Activated CD4-positive, alpha-beta T cell treated with anti-CD3 and anti-CD28 coated beads, Interleukin-2, Interleukin-4, amounts not matched to agents 100 ng/mL and 50 ng/mL, durations not matched to agents 16 hours and 8 hours (primary cell): ENCODE results near the gene DDX27.
"Not testable (repeated sequence)": the region's sequence is repeated elsewhere in the genome, so short reads cannot be mapped to it uniquely, and the experiment has no call there.

Source experiments
- DNase-seq: peaks from one replicate; pipeline ENCODE4 v3.0.0-alpha.2; 2020; ENCODE audit warnings: low spot score

DDX27 gene

GRCh38 chr20:49219091-49219923 is at the start of gene DDX27:
DDX27 (plus strand) TSS chr20:49219416; CDS start chr20:49219449, 33 bp downstream.
- DNase-seq: peak; percentile 98

- no peak for DNase-seq
Measured at GRCh38 chr20:49169547-49169946, 49.7 kb upstream of the DDX27 start.

- DNase-seq: no peak
Measured at GRCh38 chr20:49170714-49171113, 48.5 kb upstream of the DDX27 start.

GRCh38 chr20:49171909-49172308 is 47.3 kb upstream of the DDX27 start:
- no peak for DNase-seq

GRCh38 chr20:49172413-49172812 is 46.8 kb upstream of the DDX27 start:
- DNase-seq: no peak

GRCh38 chr20:49174183-49174582 is 45.0 kb upstream of the DDX27 start:
- no peak for DNase-seq

- no peak for DNase-seq
Measured at GRCh38 chr20:49179368-49180277, 39.6 kb upstream of the DDX27 start.

GRCh38 chr20:49181265-49181877 is 37.8 kb upstream of the DDX27 start:
- no peak for DNase-seq

- no peak for DNase-seq
Measured at GRCh38 chr20:49183444-49183843, 35.8 kb upstream of the DDX27 start.

GRCh38 chr20:49184084-49184501 is 35.1 kb upstream of the DDX27 start:
- not testable (repeated sequence) for DNase-seq

GRCh38 chr20:49184691-49185070 is 34.5 kb upstream of the DDX27 start:
- DNase-seq: no peak

GRCh38 chr20:49185071-49185761 is 34.0 kb upstream of the DDX27 start:
- no peak for DNase-seq

GRCh38 chr20:49186535-49187329 is 32.5 kb upstream of the DDX27 start:
- peak; percentile 64 for DNase-seq

- DNase-seq: no peak
Measured at GRCh38 chr20:49187330-49187850, 31.8 kb upstream of the DDX27 start.

- DNase-seq: peak; percentile 95
Measured at GRCh38 chr20:49187851-49188641, 31.2 kb upstream of the DDX27 start, which contains the start of gene STAU1. STAU1 (minus strand) TSS chr20:49188334; CDS start chr20:49166201, 22,133 bp downstream.

- not testable (repeated sequence) for DNase-seq
Measured at GRCh38 chr20:49192944-49193518, 26.2 kb upstream of the DDX27 start.

- DNase-seq: no peak
Measured at GRCh38 chr20:49199729-49200293, 19.4 kb upstream of the DDX27 start.

GRCh38 chr20:49203011-49203410 is 16.2 kb upstream of the DDX27 start:
- no peak for DNase-seq

GRCh38 chr20:49203746-49204145 is 15.5 kb upstream of the DDX27 start:
- no peak for DNase-seq
